Gastrocnemius medialis (tissue), 4 donors: ENCODE results near the gene NAA16.

Experiments used
- POLR2A ChIP-seq, 2 donors: fragments of 450-650 bp; IDR thresholded peaks; one replicate each; pipeline ENCODE4 v1.6.1; 2017; ENCODE audit warnings: antibody characterized with exemption in 2 of 2, mild to moderate bottlenecking in 2 of 2, moderate library complexity in 2 of 2
- TF ChIP-seq, protein P1 (sequence below), 5 experiments: fragments of 450-650 bp in 3 of 5; fragments of 200-600 bp in 2 of 5; sonication (generic) in 2 of 5; IDR thresholded peaks in 4 of 5; conservative IDR thresholded peaks in 1 of 5; 1 replicate in 4 of 5; 2 replicates in 1 of 5; pipeline ENCODE4 v1.5.1; 2016 to 2019; ENCODE audit warnings: antibody characterized with exemption in 5 of 5, mild to moderate bottlenecking in 3 of 5, moderate library complexity in 3 of 5

- TF ChIP-seq, protein P1, sequence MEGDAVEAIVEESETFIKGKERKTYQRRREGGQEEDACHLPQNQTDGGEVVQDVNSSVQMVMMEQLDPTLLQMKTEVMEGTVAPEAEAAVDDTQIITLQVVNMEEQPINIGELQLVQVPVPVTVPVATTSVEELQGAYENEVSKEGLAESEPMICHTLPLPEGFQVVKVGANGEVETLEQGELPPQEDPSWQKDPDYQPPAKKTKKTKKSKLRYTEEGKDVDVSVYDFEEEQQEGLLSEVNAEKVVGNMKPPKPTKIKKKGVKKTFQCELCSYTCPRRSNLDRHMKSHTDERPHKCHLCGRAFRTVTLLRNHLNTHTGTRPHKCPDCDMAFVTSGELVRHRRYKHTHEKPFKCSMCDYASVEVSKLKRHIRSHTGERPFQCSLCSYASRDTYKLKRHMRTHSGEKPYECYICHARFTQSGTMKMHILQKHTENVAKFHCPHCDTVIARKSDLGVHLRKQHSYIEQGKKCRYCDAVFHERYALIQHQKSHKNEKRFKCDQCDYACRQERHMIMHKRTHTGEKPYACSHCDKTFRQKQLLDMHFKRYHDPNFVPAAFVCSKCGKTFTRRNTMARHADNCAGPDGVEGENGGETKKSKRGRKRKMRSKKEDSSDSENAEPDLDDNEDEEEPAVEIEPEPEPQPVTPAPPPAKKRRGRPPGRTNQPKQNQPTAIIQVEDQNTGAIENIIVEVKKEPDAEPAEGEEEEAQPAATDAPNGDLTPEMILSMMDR (IDR thresholded peaks at IDR 0.05 in 4 of 5, conservative IDR thresholded peaks at IDR 0.05 in 1 of 5), result no peak
- no peak for TF ChIP-seq POLR2A (IDR thresholded peaks at IDR 0.05)
Measured at GRCh38 chr13:41345914-41346589, 35.0 kb downstream of the NAA16 start.
